Esophagus muscularis mucosa (tissue), 4 donors: ENCODE data around the gene KIFAP3.

ENCODE experiments used
- EP300 ChIP-seq: sonication (generic); formaldehyde crosslinking; IDR thresholded peaks from one replicate; pipeline ENCODE4 v1.6.1; 2017; ENCODE audit warnings: antibody characterized with exemption
- POLR2A ChIP-seq: fragments of 450-650 bp; IDR thresholded peaks from one replicate; pipeline ENCODE4 v1.6.1; 2017; ENCODE audit warnings: antibody characterized with exemption, moderate library complexity, mild to moderate bottlenecking, low read depth
- POLR2AphosphoS5 ChIP-seq, 2 donors: sonication (generic); formaldehyde crosslinking; IDR thresholded peaks; one replicate each; pipeline ENCODE4 v1.6.1; 2017; ENCODE audit warnings: antibody characterized with exemption in 2 of 2
- TF ChIP-seq, protein P1 (sequence below), 3 experiments: fragments of 200-600 bp in 2 of 3; fragments of 450-650 bp in 1 of 3; sonication (generic) in 2 of 3; IDR thresholded peaks; one replicate each; pipeline ENCODE4 v1.5.1; 2017 to 2019; ENCODE audit warnings: antibody characterized with exemption in 3 of 3, mild to moderate bottlenecking in 2 of 3, moderate library complexity in 1 of 3

DNA sequence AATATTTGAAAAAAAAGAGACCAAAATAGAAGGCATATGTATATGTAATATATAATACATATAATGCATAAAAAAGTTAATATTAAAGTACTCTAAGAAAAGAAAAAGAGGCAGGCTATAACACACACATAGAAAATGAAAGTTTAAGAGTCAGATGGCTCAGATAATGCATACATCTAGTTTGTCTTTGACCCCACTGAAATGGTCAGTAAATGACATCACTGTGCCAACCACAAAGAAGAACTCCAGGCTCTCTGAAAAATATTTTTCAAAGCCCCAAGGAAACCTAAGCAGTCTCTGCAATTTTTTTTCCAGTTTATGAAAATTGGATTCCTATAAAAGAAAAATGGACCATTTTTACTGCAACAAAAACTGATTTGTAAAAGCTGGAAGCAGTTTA, 125.4 kb downstream of the KIFAP3 start:
- TF ChIP-seq POLR2A (no peak), EP300 (no peak), POLR2AphosphoS5 (IDR thresholded peaks at IDR 0.05) (no peak)
- TF ChIP-seq, protein P1, sequence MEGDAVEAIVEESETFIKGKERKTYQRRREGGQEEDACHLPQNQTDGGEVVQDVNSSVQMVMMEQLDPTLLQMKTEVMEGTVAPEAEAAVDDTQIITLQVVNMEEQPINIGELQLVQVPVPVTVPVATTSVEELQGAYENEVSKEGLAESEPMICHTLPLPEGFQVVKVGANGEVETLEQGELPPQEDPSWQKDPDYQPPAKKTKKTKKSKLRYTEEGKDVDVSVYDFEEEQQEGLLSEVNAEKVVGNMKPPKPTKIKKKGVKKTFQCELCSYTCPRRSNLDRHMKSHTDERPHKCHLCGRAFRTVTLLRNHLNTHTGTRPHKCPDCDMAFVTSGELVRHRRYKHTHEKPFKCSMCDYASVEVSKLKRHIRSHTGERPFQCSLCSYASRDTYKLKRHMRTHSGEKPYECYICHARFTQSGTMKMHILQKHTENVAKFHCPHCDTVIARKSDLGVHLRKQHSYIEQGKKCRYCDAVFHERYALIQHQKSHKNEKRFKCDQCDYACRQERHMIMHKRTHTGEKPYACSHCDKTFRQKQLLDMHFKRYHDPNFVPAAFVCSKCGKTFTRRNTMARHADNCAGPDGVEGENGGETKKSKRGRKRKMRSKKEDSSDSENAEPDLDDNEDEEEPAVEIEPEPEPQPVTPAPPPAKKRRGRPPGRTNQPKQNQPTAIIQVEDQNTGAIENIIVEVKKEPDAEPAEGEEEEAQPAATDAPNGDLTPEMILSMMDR (IDR thresholded peaks at IDR 0.05), result no peak
